GM23338 (cell line): ENCODE measurements around the gene RTN4IP1.

ENCODE experiments used
- CREB1 ChIP-seq: fragments of 250-450 bp; sonication (Bioruptor Pico); IDR thresholded peaks from 2 replicates; pipeline ENCODE4 v1.5.0; 2020; ENCODE audit warnings: low read depth, mild to moderate bottlenecking, moderate library complexity
- CTCF ChIP-seq, 2 experiments: fragments of 200-600 bp in 1 of 2; sonication (generic) in 1 of 2; conservative IDR thresholded peaks; 2 replicates each; pipeline versions ENCODE4 v1.5.1 to v1.6.1; 2016 to 2017; ENCODE audit warnings: antibody characterized with exemption in 2 of 2, low read depth in 2 of 2, mild to moderate bottlenecking in 2 of 2, moderate library complexity in 1 of 2
- ETS1 ChIP-seq: IDR thresholded peaks from 2 replicates; pipeline ENCODE4 v1.6.1; 2016; ENCODE audit warnings: antibody characterized with exemption
- EZH2 ChIP-seq: fragments of 200-600 bp; sonication (generic); IDR thresholded peaks from one replicate; pipeline ENCODE4 v1.8.0; 2017; ENCODE audit warnings: antibody characterized with exemption, mild to moderate bottlenecking, low read depth; ENCODE audit not compliant: unreplicated experiment
- EZH2phosphoT487 ChIP-seq: fragments of 200-600 bp; sonication (generic); IDR thresholded peaks from one replicate; pipeline ENCODE4 v1.8.1; 2018; ENCODE audit warnings: antibody characterized with exemption; ENCODE audit not compliant: unreplicated experiment
- JUNB ChIP-seq: IDR thresholded peaks from one replicate; pipeline ENCODE4 v1.6.1; 2016; ENCODE audit warnings: antibody characterized with exemption; ENCODE audit not compliant: unreplicated experiment
- NANOG ChIP-seq: IDR thresholded peaks from 2 replicates; pipeline ENCODE4 v1.6.1; 2016; ENCODE audit warnings: antibody characterized with exemption, borderline replicate concordance
- POLR2AphosphoS5 ChIP-seq: IDR thresholded peaks from 2 replicates; pipeline ENCODE4 v1.6.1; 2016; ENCODE audit warnings: antibody characterized with exemption, low read depth
- REST ChIP-seq: IDR thresholded peaks from one replicate; pipeline ENCODE4 v1.6.1; 2018; ENCODE audit warnings: antibody characterized with exemption; ENCODE audit not compliant: unreplicated experiment
- STAT1 ChIP-seq: IDR thresholded peaks from one replicate; pipeline ENCODE4 v1.6.1; 2016; ENCODE audit warnings: antibody characterized with exemption; ENCODE audit not compliant: unreplicated experiment
- ZNF114 ChIP-seq: fragments of 250-450 bp; sonication (Bioruptor Pico); IDR thresholded peaks from 2 replicates; pipeline ENCODE4 v1.5.0; 2020; ENCODE audit warnings: mild to moderate bottlenecking, moderate library complexity
- ZNF331 ChIP-seq: fragments of 250-450 bp; sonication (Bioruptor Pico); IDR thresholded peaks from 2 replicates; pipeline ENCODE4 v1.5.0; 2020; ENCODE audit warnings: low read depth, mild to moderate bottlenecking, moderate library complexity
- ZNF462 ChIP-seq: fragments of 250-450 bp; sonication (Bioruptor Pico); IDR thresholded peaks from 2 replicates; pipeline ENCODE4 v1.5.0; 2020; ENCODE audit warnings: mild to moderate bottlenecking, moderate library complexity

- TF ChIP-seq POLR2AphosphoS5 (no peak), CTCF (conservative IDR thresholded peaks at IDR 0.05; ENCODE audit: low read depth in 2 of 2) (no peak), CREB1 (CRISPR knock-in tag) (no peak), EZH2phosphoT487 (no peak), ZNF331 (no peak), ZNF114 (no peak), REST (no peak), EZH2 (no peak), ETS1 (no peak), STAT1 (no peak), NANOG (no peak), JUNB (no peak), ZNF462 (CRISPR knock-in tag) (no peak)
These were observed 82.4 kb downstream of the RTN4IP1 start for GRCh38 chr6:106546691-106547414.
